ENCODE data around the gene ZC3H7A. TPM values are rescaled to one million over a fixed set of nuclear protein-coding genes. Genes with fewer than 3 reads are reported as not detected.

Gene ZC3H7A
- polyA plus RNA-seq (2012; ENCODE audit: insufficient read depth, insufficient read length, low read depth), result 40.1 TPM

- H3K36me3 ChIP-seq, result peaks cover 15% of the 10 kb centered on the region
- H3K9me3 ChIP-seq, result no peaks in the 10 kb centered on the region
- H3K4me1 ChIP-seq, result peaks cover 9% of the 10 kb centered on the region
- H3K27me3 ChIP-seq, result no peaks in the 10 kb centered on the region
- peak within 1 kb of the TSS; percentile 97 for H3K4me3 ChIP-seq (ENCODE audit: low read depth, low read length)
- TF ChIP-seq, protein P1, sequence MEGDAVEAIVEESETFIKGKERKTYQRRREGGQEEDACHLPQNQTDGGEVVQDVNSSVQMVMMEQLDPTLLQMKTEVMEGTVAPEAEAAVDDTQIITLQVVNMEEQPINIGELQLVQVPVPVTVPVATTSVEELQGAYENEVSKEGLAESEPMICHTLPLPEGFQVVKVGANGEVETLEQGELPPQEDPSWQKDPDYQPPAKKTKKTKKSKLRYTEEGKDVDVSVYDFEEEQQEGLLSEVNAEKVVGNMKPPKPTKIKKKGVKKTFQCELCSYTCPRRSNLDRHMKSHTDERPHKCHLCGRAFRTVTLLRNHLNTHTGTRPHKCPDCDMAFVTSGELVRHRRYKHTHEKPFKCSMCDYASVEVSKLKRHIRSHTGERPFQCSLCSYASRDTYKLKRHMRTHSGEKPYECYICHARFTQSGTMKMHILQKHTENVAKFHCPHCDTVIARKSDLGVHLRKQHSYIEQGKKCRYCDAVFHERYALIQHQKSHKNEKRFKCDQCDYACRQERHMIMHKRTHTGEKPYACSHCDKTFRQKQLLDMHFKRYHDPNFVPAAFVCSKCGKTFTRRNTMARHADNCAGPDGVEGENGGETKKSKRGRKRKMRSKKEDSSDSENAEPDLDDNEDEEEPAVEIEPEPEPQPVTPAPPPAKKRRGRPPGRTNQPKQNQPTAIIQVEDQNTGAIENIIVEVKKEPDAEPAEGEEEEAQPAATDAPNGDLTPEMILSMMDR (IDR thresholded peaks at IDR 0.05; ENCODE audit: low read depth, low read length), result peak; percentile 25; the same call in 1 of the 2 replicates
- peak; percentile 98 for DNase-seq
These were observed at the start of gene ZC3H7A for GRCh38 chr16:11797166-11797956. Gene ZC3H7A (minus strand): TSS chr16:11797258. CDS start chr16:11782354, 14,904 bp downstream.

DNA sequence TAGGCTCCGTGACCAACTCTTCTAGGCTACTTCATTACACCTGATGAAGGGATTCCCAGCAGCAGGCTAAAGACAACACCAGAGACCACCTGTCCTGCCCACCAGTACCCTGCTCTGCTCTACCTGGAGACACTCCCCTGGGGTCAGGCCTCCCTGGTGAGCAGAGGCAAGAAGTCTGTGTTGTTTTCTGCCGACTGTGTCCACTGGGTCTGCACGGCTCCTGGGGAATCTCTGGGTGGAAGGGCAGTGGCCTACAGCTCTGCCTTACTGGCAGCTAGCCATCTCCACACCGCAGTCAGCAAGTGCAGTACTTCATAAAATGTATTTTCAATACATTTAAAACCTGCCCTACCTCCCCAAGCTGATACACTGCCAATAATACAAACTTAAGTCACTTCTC, 47.4 kb upstream of the ZC3H7A start:
- TF ChIP-seq, protein P1 (IDR thresholded peaks at IDR 0.05; ENCODE audit: low read depth, low read length), result no peak
- H3K36me3 ChIP-seq, result peaks cover 100% of the 10 kb centered on the region
- no peak for DNase-seq
- no peak overlapping the region for H3K4me3 ChIP-seq (ENCODE audit: low read depth, low read length)
- H3K4me1 ChIP-seq, result no peaks in the 10 kb centered on the region; the same call in 1 of the 2 replicates
- no peaks in the 10 kb centered on the region for H3K27me3 ChIP-seq
- H3K9me3 ChIP-seq, result no peaks in the 10 kb centered on the region

DNA sequence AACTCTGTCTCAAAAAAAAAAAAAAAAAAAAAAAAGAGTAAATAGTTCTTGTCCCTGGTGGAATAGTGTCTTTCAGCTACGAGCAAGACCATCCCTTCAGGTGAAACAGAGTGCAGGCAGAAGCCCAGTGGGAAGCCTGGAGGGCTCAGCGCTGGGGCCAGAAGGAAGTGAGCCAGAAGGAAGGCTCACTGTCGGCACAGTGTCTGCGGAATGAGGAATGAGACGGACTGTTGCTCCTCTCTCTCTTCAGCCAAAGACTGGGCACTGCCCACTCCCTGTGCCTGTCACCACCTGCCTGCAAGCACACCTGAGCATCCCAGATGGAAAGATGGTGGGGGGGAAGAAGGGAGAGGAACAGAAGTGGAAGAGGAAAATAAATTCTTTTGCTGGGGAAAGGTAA, 46.8 kb upstream of the ZC3H7A start:
- Histone ChIP-seq H3K4me3 (ENCODE audit: low read depth, low read length) (no peak overlapping the region), H3K27me3 (no peaks in the 10 kb centered on the region), H3K4me1 (no peaks in the 10 kb centered on the region; the same call in 1 of the 2 replicates), H3K36me3 (peaks cover 100% of the 10 kb centered on the region), H3K9me3 (no peaks in the 10 kb centered on the region)
- no peak for DNase-seq
- TF ChIP-seq, protein P1 (IDR thresholded peaks at IDR 0.05; ENCODE audit: low read depth, low read length), result no peak

DNA sequence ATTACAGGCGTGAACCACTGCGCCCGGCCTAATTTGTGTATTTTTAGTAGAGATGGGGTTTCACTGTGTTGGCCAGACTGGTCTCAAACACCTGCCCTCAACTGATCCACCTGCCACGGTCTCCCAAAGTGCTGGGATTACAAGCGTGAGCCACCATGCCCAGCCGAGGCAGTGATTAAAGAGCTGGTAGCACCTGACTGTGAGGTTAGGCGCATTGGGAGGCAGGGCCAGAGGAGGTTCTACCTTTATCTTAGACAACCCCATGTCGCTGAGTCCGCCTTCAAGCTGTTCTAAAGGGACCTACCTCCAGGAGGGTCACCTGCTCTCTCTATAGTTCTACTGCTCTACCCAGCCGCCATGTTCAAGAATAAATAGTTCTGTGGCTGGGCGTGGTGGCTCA, 46.1 kb upstream of the ZC3H7A start:
- TF ChIP-seq, protein P1 (IDR thresholded peaks at IDR 0.05; ENCODE audit: low read depth, low read length), result no peak
- no peak overlapping the region for H3K4me3 ChIP-seq (ENCODE audit: low read depth, low read length)
- H3K4me1 ChIP-seq, result no peaks in the 10 kb centered on the region; the same call in 1 of the 2 replicates
- no peaks in the 10 kb centered on the region for H3K9me3 ChIP-seq
- H3K27me3 ChIP-seq, result no peaks in the 10 kb centered on the region
- no peak for DNase-seq
- H3K36me3 ChIP-seq, result peaks cover 100% of the 10 kb centered on the region

DNA sequence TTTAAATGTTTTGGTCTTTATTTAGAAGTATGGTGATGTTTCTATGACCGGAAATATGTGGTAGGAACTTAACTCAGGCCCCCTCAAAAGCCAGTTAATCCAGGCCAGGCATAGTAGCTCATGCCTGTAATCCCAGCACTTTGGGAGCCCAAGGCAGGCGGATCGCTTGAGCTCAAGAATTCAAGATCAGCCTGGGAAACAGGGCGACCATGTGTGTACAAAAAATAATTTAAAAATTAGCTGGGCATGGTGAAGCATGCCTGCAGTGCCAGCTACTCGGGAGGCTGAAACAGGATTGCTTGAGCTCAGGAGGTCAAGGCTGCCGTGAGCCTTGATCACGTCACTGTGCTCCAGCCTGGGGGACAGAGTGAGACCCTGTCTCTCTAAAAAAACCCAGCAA, 44.0 kb upstream of the ZC3H7A start:
- H3K9me3 ChIP-seq, result no peaks in the 10 kb centered on the region
- no peak overlapping the region for H3K4me3 ChIP-seq (ENCODE audit: low read depth, low read length)
- DNase-seq, result no peak
- peaks cover 100% of the 10 kb centered on the region for H3K36me3 ChIP-seq
- H3K4me1 ChIP-seq, result peaks cover 7% of the 10 kb centered on the region; the same call in 1 of the 2 replicates
- H3K27me3 ChIP-seq, result no peaks in the 10 kb centered on the region
- TF ChIP-seq, protein P1 (IDR thresholded peaks at IDR 0.05; ENCODE audit: low read depth, low read length), result no peak

Measured in BE2C (cell line).